K562 (cell line): ENCODE results near the gene OPN1LW. TPM values are rescaled to one million over a fixed set of nuclear protein-coding genes. Genes with fewer than 3 reads are reported as not detected.

Experiments used
- CHD7 ChIP-seq: fragments of 200-600 bp; sonication (generic); IDR thresholded peaks from one replicate; pipeline ENCODE4 v1.6.1; 2012; ENCODE audit warnings: mild to moderate bottlenecking, low read depth, low read length, inconsistent platforms
- DLX4 ChIP-seq: fragments of 250-450 bp; sonication (Bioruptor Pico); IDR thresholded peaks from 2 replicates; pipeline ENCODE4 v1.6.1; 2021; ENCODE audit warnings: mild to moderate bottlenecking
- E4F1 ChIP-seq: fragments of 250-450 bp; sonication (Bioruptor Pico); IDR thresholded peaks from 2 replicates; pipeline ENCODE4 v1.5.0; 2021; ENCODE audit warnings: mild to moderate bottlenecking, borderline replicate concordance
- NCOA4 ChIP-seq: fragments of 450-650 bp; IDR thresholded peaks from 2 replicates; pipeline ENCODE4 v1.6.1; 2018; ENCODE audit warnings: mild to moderate bottlenecking; ENCODE audit not compliant: partially characterized antibody
- NFATC3 ChIP-seq: fragments of 450-650 bp; IDR thresholded peaks from 2 replicates; pipeline ENCODE4 v1.6.1; 2017; ENCODE audit warnings: mild to moderate bottlenecking
- NR4A1 ChIP-seq, 2 experiments: fragments of 250-450 bp in 1 of 2; fragments of 450-650 bp in 1 of 2; sonication (Bioruptor Pico) in 1 of 2; IDR thresholded peaks; 2 replicates each; pipeline versions ENCODE4 v1.4.0 to v1.6.1; 2016 to 2020; ENCODE audit warnings: mild to moderate bottlenecking in 2 of 2, missing compliant biosample characterization in 1 of 2, missing genetic modification characterization in 1 of 2, moderate library complexity in 1 of 2
- POLR3G ChIP-seq: IDR thresholded peaks from 2 replicates; pipeline ENCODE4 v1.6.1; 2011; ENCODE audit not compliant: insufficient read length, insufficient replicate concordance; ENCODE audit errors: extremely low read depth
- SIX5 ChIP-seq, 2 experiments: IDR thresholded peaks; 2 replicates each; pipeline ENCODE4 v1.6.1; 2011; ENCODE audit warnings: low read length in 2 of 2, borderline replicate concordance in 1 of 2, low read depth in 1 of 2, mild to moderate bottlenecking in 1 of 2, moderate library complexity in 1 of 2; ENCODE audit not compliant: insufficient read depth in 1 of 2
- STAT5A ChIP-seq: IDR thresholded peaks from 2 replicates; pipeline ENCODE4 v1.6.1; 2012; ENCODE audit warnings: low read length, inconsistent platforms, borderline replicate concordance
- ZNF41 ChIP-seq: fragments of 250-450 bp; sonication (Bioruptor Pico); conservative IDR thresholded peaks from 2 replicates; pipeline ENCODE4 v1.4.0; 2020; ENCODE audit warnings: mild to moderate bottlenecking
- ZNF445 ChIP-seq: fragments of 250-450 bp; sonication (Bioruptor Pico); IDR thresholded peaks from 2 replicates; pipeline ENCODE4 v1.4.0; 2020; ENCODE audit warnings: low read depth, mild to moderate bottlenecking, moderate library complexity
- ZNF551 ChIP-seq: fragments of 250-450 bp; sonication (Bioruptor Pico); IDR thresholded peaks from 2 replicates; pipeline ENCODE4 v1.5.0; 2021; ENCODE audit warnings: mild to moderate bottlenecking, moderate library complexity
- ZNF766 ChIP-seq: fragments of 200-800 bp; sonication (Bioruptor generic); conservative IDR thresholded peaks from 2 replicates; pipeline ENCODE4 v1.6.1; 2016; ENCODE audit warnings: missing genetic modification characterization, missing compliant biosample characterization
- ZNF77 ChIP-seq: fragments of 250-450 bp; sonication (Bioruptor Pico); IDR thresholded peaks from 2 replicates; pipeline ENCODE4 v1.5.0; 2020
- polyA plus RNA-seq, 8 experiments: library from polyadenylated mRNA; depleted of rRNA in 4 of 8; stranded (reverse) in 5 of 8; unstranded in 3 of 8; fragments of >200 nt; fragmentation: Nextera tagmentation in 2 of 8; fragmentation: Illumina TruSeq in 1 of 8; extraction: Ambion mirVana in 2 of 8; extraction: Trizol in 1 of 8; gene quantifications; 2 replicates each; pipeline versions ENCODE4 v1.2.1 to v1.2.3, GENCODE V29; 2011 to 2014; ENCODE audit warnings: inconsistent platforms in 1 of 8, missing spikeins in 1 of 8
- total RNA-seq, 7 experiments: library from RNA; depleted of rRNA in 6 of 7; stranded (reverse); fragments of >200 nt in 6 of 7; fragmentation: Illumina TruSeq in 2 of 7; extraction: Trizol in 2 of 7; gene quantifications; 2 replicates each; pipeline versions ENCODE4 v1.2.1 to v1.2.3, GENCODE V29; 2011 to 2021; ENCODE audit warnings: low replicate concordance in 1 of 7

Gene OPN1LW
- total and polyA plus RNA-seq, 9 of the 15 experiments (the other 6 are each of a cell fraction or from before 2014, with no cell fraction given) = 0.04 TPM; not detected in 8

- no peak for TF ChIP-seq CHD7
- no peak for TF ChIP-seq ZNF445 (CRISPR knock-in tag)
- TF ChIP-seq SIX5 (IDR thresholded peaks at IDR 0.05; ENCODE audit: borderline replicate concordance in 1 of 2, insufficient read depth in 1 of 2, low read depth in 1 of 2, low read length in 2 of 2) = no peak
- no peak for TF ChIP-seq POLR3G
- TF ChIP-seq E4F1 (CRISPR knock-in tag) = no peak
- TF ChIP-seq ZNF77 = no peak
- no peak for TF ChIP-seq ZNF551 (CRISPR knock-in tag)
- TF ChIP-seq NR4A1 (CRISPR knock-in tag; IDR thresholded peaks at IDR 0.05) = no peak
- no peak for TF ChIP-seq NR4A1 (tag; IDR thresholded peaks at IDR 0.05)
- no peak for TF ChIP-seq NCOA4
- no peak for TF ChIP-seq STAT5A
- TF ChIP-seq NFATC3 = no peak
- no peak for TF ChIP-seq DLX4 (CRISPR knock-in tag)
- TF ChIP-seq ZNF766 (CRISPR knock-in tag) = peak; percentile 85
- no peak for TF ChIP-seq ZNF41
Measured at GRCh38 chrX:154097003-154097588, 46.9 kb upstream of the OPN1LW start (continued).
